GM04504 (cell line): ENCODE data around the gene ABCC5.

Experiments
- DNase-seq: peaks from one replicate; pipeline ENCODE4 v3.0.0-alpha.2; 2012; ENCODE audit warnings: low read depth

Gene ABCC5

DNA sequence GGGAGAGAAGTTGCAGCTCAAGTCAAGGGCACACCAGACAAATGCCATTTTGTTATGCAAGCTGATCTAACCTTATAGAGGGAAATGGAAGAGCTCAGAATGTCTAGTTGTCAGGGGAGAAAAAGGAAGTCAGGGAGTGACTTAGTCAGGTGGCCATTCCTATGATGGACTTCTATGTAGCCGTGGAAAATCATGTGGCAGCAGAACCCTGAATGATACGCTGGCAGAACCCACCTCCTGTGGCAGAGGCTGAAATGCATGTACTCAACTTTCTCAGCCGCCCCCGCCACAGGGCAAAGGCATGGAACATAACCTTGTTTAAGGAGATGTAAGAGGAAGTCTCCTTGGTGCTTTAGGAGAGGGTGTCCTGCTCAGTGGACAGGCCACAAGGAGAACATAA lies 95.3 kb downstream of the ABCC5 start:
- DNase-seq, result no peak

GRCh38 chr3:183921096-183921495 lies 96.6 kb downstream of the ABCC5 start:
- DNase-seq, result no peak

DNA sequence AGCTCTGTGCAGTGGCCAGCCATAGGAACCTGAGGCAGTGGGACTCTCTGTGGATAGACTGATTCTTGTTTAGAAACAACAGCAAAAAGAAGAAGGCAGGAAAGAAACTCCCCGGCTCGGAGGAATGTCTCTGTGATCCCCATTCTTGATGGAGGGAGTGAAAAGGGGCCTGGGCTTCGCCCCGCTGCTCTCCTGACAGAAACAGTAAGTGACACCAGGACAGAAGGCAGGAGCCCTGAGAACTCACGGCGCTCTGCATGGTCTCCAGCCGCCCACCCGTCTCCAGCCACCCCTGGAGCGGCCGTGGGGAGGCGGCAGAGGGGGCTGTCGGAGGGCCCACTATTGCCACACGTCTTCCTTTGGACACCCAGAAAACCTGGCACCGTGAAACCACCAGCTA lies 97.3 kb downstream of the ABCC5 start:
- DNase-seq, result no peak

DNA sequence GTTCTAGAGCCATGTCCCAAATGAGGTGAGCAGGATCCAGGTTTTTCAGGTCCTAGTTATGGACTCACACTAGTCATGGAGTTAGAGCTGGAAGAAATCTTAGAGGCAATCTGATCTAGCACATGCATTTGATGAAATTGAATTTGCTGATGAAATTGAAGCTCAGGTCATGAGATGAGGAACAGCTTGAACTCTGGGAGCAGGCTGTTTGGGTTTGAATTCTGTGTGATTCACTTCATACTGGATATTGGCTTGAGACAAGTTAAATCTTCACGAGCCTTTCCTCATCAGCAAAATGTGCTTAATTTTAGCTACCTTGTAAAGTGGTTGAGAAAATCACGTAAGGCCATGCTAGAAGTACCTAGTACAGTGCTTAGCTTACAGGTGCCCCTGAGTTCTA lies 99.5 kb downstream of the ABCC5 start:
- no peak for DNase-seq

DNA sequence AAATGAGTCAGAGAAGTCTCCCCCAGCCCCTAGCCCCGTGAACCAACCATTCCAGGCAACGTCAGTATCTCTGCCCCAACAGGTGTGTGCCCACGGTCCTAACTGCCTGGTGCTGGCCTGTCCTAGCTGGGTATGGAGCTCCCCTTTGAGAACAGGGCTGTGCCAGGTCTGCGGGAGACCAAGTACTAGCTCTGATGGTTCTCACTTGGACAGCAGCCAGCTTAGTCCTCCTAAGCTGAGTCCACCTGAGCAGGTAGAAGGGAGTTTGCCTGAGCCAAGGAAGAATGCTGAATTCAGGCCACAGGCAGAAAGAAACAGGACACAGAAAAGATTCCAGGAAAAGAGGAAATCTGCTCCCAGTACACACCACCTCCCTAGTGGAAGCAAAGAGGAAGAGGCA lies 99.9 kb downstream of the ABCC5 start:
- DNase-seq, result no peak

GRCh38 chr3:183914856-183915255 lies 102.8 kb downstream of the ABCC5 start:
- no peak for DNase-seq

DNA sequence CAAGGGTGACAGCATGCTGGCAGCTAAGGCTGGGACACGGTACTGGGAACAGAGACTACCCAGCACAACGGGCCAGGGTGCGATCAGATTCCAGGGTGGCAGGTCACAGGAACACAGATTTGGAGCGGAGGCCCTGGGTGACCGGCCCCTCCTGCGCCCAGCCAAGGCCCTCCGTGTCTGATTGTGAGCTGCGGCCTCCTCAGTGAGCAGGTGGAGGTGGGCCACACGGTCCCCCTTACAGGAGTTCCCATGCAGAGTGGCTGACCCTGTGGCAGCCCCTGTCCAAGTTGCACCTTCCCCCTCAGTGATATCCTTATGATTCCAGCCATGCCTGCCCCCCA lies 104.1 kb downstream of the ABCC5 start:
- DNase-seq, result no peak

GRCh38 chr3:183912895-183913579 lies 104.6 kb downstream of the ABCC5 start:
- no peak for DNase-seq

GRCh38 chr3:183911763-183912506 lies 105.7 kb downstream of the ABCC5 start:
- no peak for DNase-seq

DNA sequence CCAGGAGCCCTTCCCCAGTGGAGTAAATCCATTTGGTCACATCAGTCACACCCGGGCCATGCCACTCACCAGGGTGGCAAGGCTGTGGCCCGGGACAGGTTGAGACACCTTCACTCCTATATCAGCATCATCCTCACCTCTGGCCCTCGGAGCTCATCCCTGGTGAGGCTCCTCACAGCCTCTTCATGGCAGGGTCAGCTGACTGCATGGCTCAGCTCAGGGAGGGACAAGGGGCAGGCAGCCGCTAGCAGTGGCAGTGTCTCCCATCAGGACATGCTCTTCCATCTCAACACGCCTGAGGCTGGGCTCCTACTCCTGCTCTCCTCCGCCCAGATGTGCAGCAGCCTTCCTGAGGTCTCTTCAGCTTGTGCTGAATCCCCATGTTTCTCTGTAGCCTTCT lies 106.6 kb downstream of the ABCC5 start:
- no peak for DNase-seq

- DNase-seq, result no peak
These were observed 108.6 kb downstream of the ABCC5 start for GRCh38 chr3:183909030-183909600.

DNA sequence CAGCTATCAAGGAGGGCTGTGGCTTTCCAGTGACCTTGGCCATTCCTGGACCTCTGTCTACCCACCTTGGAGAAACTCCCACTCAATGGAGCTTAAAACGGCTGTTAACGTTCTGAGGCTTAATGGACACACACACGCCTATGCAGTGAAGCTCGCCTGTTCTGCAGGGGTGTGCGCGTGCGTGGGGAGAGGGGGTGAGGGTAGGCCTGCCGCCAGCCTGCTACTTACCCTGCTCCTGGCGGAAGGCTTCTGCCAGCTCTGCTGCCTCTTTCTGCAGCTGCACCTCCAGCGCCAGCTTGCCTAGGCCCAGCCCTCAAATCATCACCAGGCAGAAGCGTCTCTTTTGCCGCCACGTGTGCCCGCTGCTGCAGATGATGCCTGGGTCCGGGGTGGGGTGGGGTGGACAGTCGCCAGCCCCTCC lies 109.8 kb downstream of the ABCC5 start:
- DNase-seq, result no peak

- DNase-seq, result no peak
These were observed 110.5 kb downstream of the ABCC5 start for GRCh38 chr3:183907176-183907575.

- DNase-seq, result no peak
These were observed 111.3 kb downstream of the ABCC5 start for GRCh38 chr3:183906234-183906921.

DNA sequence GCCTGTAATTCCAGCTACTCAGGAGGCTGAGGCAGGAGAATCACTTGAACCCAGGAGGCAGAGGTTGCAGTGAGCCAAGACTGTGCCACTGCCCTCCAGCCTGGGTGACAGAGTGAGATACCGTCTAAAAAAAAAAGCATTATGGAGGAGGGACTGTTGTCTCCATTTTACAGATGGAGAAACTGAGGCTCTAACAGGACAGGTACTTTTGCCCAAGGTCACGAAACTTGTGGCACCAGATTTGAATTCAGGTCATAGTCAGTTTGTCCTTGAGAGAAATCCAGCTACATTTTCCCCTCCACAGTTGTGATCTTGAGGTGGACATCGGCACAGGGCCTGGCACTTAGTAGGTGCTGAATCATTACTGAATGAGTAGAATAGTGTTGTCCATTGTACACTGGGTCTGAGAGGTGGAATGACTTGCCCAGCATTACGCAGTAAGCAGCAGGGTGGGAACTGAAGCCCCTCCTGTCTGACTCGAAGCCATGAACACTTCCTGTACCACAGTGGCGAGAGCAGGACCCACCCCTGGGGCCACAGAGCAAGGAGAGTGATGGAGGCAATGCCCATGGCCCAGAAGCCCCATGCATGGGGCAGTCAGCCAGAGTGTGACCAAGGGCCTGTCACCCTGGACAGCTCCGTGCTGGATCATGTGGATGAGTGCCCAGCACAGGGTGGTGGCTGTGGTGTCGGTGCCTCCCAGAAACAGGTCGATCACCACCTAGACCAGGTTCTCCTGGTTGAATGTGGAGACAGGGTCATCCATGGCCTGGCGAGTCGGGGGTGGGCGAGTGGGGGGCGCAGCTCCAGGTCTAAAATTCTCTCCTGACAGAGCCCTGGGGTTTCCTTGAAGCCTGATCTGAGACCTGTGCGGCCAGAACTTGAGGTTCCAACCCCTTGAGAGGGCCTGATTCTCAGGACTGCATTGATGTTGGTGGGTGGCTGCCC lies 112.6 kb downstream of the ABCC5 start:
- no peak for DNase-seq

- DNase-seq, result no peak
These were observed 119.7 kb downstream of the ABCC5 start for GRCh38 chr3:183898028-183898431.

DNA sequence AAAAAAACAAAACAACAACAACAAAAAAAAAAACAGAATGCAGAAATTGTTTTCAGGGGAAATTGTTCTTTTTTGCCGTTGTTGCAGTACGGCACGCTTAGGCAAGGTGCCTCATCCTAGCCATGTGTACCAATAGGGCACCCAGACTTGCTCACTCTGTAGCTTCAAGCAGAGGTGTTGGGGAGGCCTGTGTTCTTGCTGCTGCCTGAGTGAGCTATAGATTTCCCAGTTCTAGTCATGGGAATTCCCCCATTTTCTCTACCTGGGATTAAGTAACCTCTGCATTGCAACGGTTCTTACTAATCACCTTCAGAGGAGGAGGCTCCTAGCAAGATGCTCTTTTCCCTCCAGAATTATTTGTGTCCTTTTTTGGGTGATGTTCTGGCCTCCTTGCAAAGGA lies 120.1 kb downstream of the ABCC5 start:
- DNase-seq, result no peak

DNA sequence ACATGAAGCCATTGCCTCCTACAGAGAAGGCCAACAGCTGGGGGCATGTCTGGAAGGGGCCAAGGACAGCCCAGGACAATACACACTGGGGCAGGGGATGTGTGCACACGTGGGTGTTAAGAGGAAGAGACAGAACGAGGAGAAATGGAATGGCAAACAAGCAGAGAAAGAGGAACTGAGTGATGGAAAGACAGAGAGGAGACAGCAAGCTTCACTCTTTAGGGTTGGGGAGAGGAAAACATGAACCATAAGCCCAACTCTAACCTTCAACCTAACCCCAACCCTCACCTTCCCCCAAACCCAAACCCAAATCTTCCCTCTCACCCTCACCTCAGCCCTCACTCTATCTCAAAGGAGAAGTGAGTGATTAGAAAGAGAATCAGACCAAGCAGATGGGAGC lies 121.1 kb downstream of the ABCC5 start:
- DNase-seq, result no peak

DNA sequence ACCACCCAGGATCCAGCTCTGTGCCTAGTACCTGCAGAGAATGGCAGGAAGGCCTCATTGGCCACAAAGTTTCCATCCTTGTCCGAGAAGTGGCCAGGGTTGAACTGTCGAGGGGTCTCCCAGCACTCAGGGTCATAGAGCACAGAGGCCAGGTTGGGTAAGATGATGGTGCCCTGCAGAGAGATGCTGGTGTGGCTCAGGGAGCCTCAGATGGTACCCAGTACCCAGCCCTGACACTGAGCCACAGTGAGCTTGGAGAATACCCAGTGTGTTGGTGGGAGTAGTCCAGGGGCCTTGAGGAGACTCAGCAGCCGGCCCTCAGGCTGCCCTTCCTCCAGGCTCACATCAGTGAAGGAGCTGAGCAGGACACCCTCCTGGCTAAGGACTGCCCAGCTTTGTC lies 121.5 kb downstream of the ABCC5 start:
- no peak for DNase-seq

DNA sequence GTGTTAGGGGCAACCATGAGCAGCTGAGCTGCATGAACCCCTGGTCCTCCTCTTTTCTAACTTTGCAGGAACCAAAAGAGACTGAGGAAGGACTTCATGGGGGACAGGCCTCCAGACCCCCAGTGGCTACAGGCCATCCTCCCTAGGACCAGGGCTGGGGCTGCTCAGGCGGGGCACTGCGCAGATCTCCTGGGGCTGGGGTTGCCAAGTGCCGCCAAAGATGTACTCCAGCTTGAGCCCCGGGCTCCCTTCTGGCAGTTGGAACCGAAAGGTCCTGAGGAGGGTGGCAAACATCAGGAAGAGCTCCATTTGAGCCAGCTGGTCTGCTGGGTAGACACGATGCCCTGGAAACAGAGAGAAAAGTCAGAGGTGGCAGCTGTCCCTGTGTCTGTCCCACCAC lies 121.9 kb downstream of the ABCC5 start:
- no peak for DNase-seq

GRCh38 chr3:183895296-183895695 lies 122.4 kb downstream of the ABCC5 start:
- DNase-seq, result peak; percentile 29
